Measurements from ENCODE around the gene MAML2. TPM values are rescaled to one million over a fixed set of nuclear protein-coding genes. Genes with fewer than 3 reads are reported as not detected.

MAML2 gene
- total and polyA plus RNA-seq, 7 donors = 2.8 to 20.7 (median 11.8) TPM

- peak overlapping the region in 1 of 4 donors; percentile 10 for H3K27ac ChIP-seq
- intact Hi-C loops (cut with DNase I) = loop anchor here (1.0 to 5.0 kb wide), 2 partner anchors 182 to 288 kb away; partner anchors contain the start of gene MAML2
- WGBS, 2 donors = 47 to 65% methylated on average over 2 of the region's 2 CpGs
These were observed 287.9 kb downstream of the MAML2 start for GRCh38 chr11:96054870-96055705.

GRCh38 chr11:96052921-96053651 lies 289.9 kb downstream of the MAML2 start:
- H3K27ac ChIP-seq = no peak overlapping the region
- no peak for DNase-seq
- no peaks in the 10 kb centered on the region for H3K27me3 ChIP-seq
- H3K9me3 ChIP-seq = no peaks in the 10 kb centered on the region
- no peaks in the 10 kb centered on the region for H3K36me3 ChIP-seq
- intact Hi-C loops (cut with DNase I) = no loop called here
- peaks cover 0 to 32% (median 17%) of the 10 kb centered on the region in 4 donors for H3K4me1 ChIP-seq
- 63 to 79% methylated on average over 2 of the region's 2 CpGs for WGBS, 2 donors
- no peak overlapping the region for H3K4me3 ChIP-seq
- TF ChIP-seq POLR2A (IDR thresholded peaks at IDR 0.05) = no peak

More at GRCh38 chr11:96054870-96055705, 287.9 kb downstream of the MAML2 start:
- Histone ChIP-seq H3K4me1 (peaks cover 0 to 32% (median 17%) of the 10 kb centered on the region in 4 donors), H3K9me3 (no peaks in the 10 kb centered on the region), H3K4me3 (no peak overlapping the region), H3K36me3 (no peaks in the 10 kb centered on the region), H3K27me3 (no peaks in the 10 kb centered on the region)
- TF ChIP-seq POLR2A (IDR thresholded peaks at IDR 0.05) (no peak), CTCF (IDR thresholded peaks at IDR 0.05) (peak; percentile 30 to 61 (median 54))
- DNase-seq = no peak

DNA sequence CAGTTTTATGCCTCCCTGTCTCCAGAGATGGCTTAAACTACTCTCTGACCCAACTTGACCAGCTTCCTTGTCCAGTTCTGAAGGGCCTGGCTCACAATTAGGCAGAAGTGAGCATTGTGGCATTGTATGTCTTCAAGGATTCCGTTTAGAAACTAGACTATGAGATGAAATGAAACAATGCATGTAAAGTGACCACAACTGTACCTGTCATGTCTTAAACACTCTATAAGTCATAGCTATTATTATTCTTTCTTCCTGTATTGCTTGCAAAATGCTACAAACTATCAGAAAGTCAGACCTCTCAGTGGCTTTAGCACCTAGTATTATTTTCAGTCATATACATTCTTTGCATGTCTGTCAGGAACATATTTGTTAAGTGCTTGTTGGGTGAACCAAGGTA lies 291.2 kb downstream of the MAML2 start:
- H3K27ac ChIP-seq = no peak overlapping the region
- no peak for TF ChIP-seq POLR2A (IDR thresholded peaks at IDR 0.05)
- no peak for TF ChIP-seq POLR2AphosphoS5 (IDR thresholded peaks at IDR 0.05)
- DNase-seq = no peak
- intact Hi-C loops (cut with DNase I) = no loop called here
- H3K4me1 ChIP-seq = peaks cover 0 to 33% (median 19%) of the 10 kb centered on the region in 4 donors
- no peaks in the 10 kb centered on the region for H3K36me3 ChIP-seq
- no peaks in the 10 kb centered on the region for H3K27me3 ChIP-seq
- H3K4me3 ChIP-seq = no peak overlapping the region
- no peaks in the 10 kb centered on the region for H3K9me3 ChIP-seq
- 78 to 87% methylated on average over 1 of the region's 1 CpG for WGBS, 2 donors

- H3K4me1 ChIP-seq = peaks cover 0 to 38% (median 26%) of the 10 kb centered on the region in 4 donors
- H3K4me3 ChIP-seq = no peak overlapping the region
- no peaks in the 10 kb centered on the region for H3K36me3 ChIP-seq
- intact Hi-C loops (cut with DNase I) = no loop called here
- H3K9me3 ChIP-seq = no peaks in the 10 kb centered on the region
- 95 to 97% methylated on average over 1 of the region's 1 CpG for WGBS, 2 donors
- TF ChIP-seq POLR2A (IDR thresholded peaks at IDR 0.05) = no peak
- no peak for TF ChIP-seq CTCF (IDR thresholded peaks at IDR 0.05)
- H3K27me3 ChIP-seq = no peaks in the 10 kb centered on the region
- DNase-seq = no peak
- no peak overlapping the region for H3K27ac ChIP-seq
These were observed 292.4 kb downstream of the MAML2 start for GRCh38 chr11:96050435-96051182.

- intact Hi-C loops (cut with DNase I) = no loop called here
- no peak for TF ChIP-seq EP300 (IDR thresholded peaks at IDR 0.05)
- TF ChIP-seq POLR2AphosphoS5 (IDR thresholded peaks at IDR 0.05) = no peak
- no peak for TF ChIP-seq CTCF (IDR thresholded peaks at IDR 0.05)
- TF ChIP-seq POLR2A (IDR thresholded peaks at IDR 0.05) = no peak
- WGBS, 2 donors = 88 to 96% methylated on average over 2 of the region's 2 CpGs
These were observed 293.6 kb downstream of the MAML2 start for GRCh38 chr11:96049426-96049825.

More at GRCh38 chr11:96049426-96049825, 293.6 kb downstream of the MAML2 start:
- no peak overlapping the region for H3K27ac ChIP-seq
- H3K27me3 ChIP-seq = no peaks in the 10 kb centered on the region
- no peaks in the 10 kb centered on the region for H3K9me3 ChIP-seq
- no peaks in the 10 kb centered on the region for H3K36me3 ChIP-seq
- no peak for DNase-seq
- H3K4me1 ChIP-seq = peaks cover 0 to 34% (median 19%) of the 10 kb centered on the region in 4 donors
- H3K4me3 ChIP-seq = no peak overlapping the region
